Hepatocyte (in vitro differentiated cells): ENCODE results near the gene GALC. TPM values are rescaled to one million over a fixed set of nuclear protein-coding genes. Genes with fewer than 3 reads are reported as not detected.

Source experiments
- DNase-seq: peaks from one replicate; pipeline ENCODE4 v3.0.0-alpha.2; 2016; ENCODE audit warnings: low spot score
- H2AFZ ChIP-seq: fragments of 200-600 bp; sonication (generic); 2 replicates; pipeline ENCODE4 v1.6.0; 2016; ENCODE audit warnings: antibody characterized with exemption, mild to moderate bottlenecking
- H3K27ac ChIP-seq: fragments of 200-600 bp; sonication (generic); 2 replicates; pipeline ENCODE4 v1.5.1; 2016; ENCODE audit warnings: mild to moderate bottlenecking
- H3K27me3 ChIP-seq: fragments of 200-600 bp; sonication (generic); 2 replicates; pipeline ENCODE4 v1.6.1; 2016
- H3K36me3 ChIP-seq: fragments of 200-600 bp; sonication (generic); replicated peaks from 2 replicates; pipeline ENCODE4 v1.5.1; 2016; ENCODE audit warnings: low read depth; ENCODE audit not compliant: insufficient read depth
- H3K4me1 ChIP-seq: fragments of 200-600 bp; sonication (generic); 2 replicates; pipeline ENCODE4 v1.5.1; 2016; ENCODE audit warnings: mild to moderate bottlenecking, moderate library complexity; ENCODE audit not compliant: insufficient read depth
- H3K4me2 ChIP-seq: fragments of 200-600 bp; sonication (generic); 2 replicates; pipeline ENCODE4 v1.6.0; 2016
- H3K4me3 ChIP-seq: fragments of 200-600 bp; sonication (generic); 2 replicates; pipeline ENCODE4 v1.5.1; 2016; ENCODE audit warnings: mild to moderate bottlenecking
- H3K79me2 ChIP-seq: fragments of 200-600 bp; sonication (generic); 2 replicates; pipeline ENCODE4 v1.6.0; 2017; ENCODE audit warnings: mild to moderate bottlenecking
- H3K9me2 ChIP-seq: fragments of 200-600 bp; sonication (generic); replicated peaks from 2 replicates; pipeline ENCODE4 v1.6.0; 2017; ENCODE audit warnings: mild to moderate bottlenecking; ENCODE audit not compliant: insufficient read depth
- H3K9me3 ChIP-seq: fragments of 200-600 bp; sonication (generic); 2 replicates; pipeline ENCODE4 v1.5.1; 2016; ENCODE audit warnings: low read depth, mild to moderate bottlenecking
- H4K20me1 ChIP-seq: fragments of 200-600 bp; sonication (generic); 2 replicates; pipeline ENCODE4 v1.6.0; 2016; ENCODE audit warnings: mild to moderate bottlenecking; ENCODE audit not compliant: insufficient read depth, poor library complexity, severe bottlenecking
- EZH2 ChIP-seq: fragments of 200-600 bp; sonication (generic); IDR thresholded peaks from 2 replicates; pipeline ENCODE4 v1.6.1; 2016; ENCODE audit warnings: antibody characterized with exemption, mild to moderate bottlenecking, borderline replicate concordance
- EZH2phosphoT487 ChIP-seq: fragments of 200-600 bp; sonication (generic); IDR thresholded peaks from one replicate; pipeline ENCODE4 v1.6.1; 2018; ENCODE audit warnings: antibody characterized with exemption, mild to moderate bottlenecking, low read depth, moderate library complexity; ENCODE audit not compliant: unreplicated experiment, severe bottlenecking
- WGBS: methylation state at CpG from one replicate; pipeline ENCODE4 v1.1.6; 2016; ENCODE audit warnings: low lambda C conversion rate; ENCODE audit errors: missing lambda C conversion rate; 5-methylcytosine and 5-hydroxymethylcytosine counted together
- polyA plus RNA-seq: library from polyadenylated mRNA; unstranded; fragments of >200 nt; fragmentation: Nextera tagmentation; extraction: Ambion mirVana; gene quantifications from 2 replicates; pipeline ENCODE4 v1.2.1, GENCODE V29; 2016
- total RNA-seq: library from RNA; depleted of rRNA; stranded (reverse); fragments of >200 nt; gene quantifications from 2 replicates; pipeline ENCODE4 v1.2.3, GENCODE V29; 2014
- TF ChIP-seq, protein P1 (sequence below): fragments of 200-600 bp; sonication (generic); IDR thresholded peaks from 2 replicates; pipeline ENCODE4 v1.5.1; 2016; ENCODE audit warnings: antibody characterized with exemption, mild to moderate bottlenecking; ENCODE audit not compliant: poor library complexity

Gene GALC
- total and polyA plus RNA-seq, 2 experiments from 2014 or later = 23.0 to 47.5 TPM

- Histone ChIP-seq H3K36me3 (no peaks in the 10 kb centered on the region), H2AFZ (peak overlapping the region; percentile 24), H3K27ac (peak overlapping the region; percentile 93), H3K4me1 (peaks cover 40% of the 10 kb centered on the region), H3K9me3 (no peaks in the 10 kb centered on the region), H3K4me2 (peak overlapping the region; percentile 32), H3K79me2 (peaks cover 3% of the 10 kb centered on the region), H3K27me3 (no peaks in the 10 kb centered on the region), H3K4me3 (no peak overlapping the region), H3K9me2 (no peaks in the 10 kb centered on the region), H4K20me1 (no peaks in the 10 kb centered on the region)
- peak; percentile 8 for DNase-seq
- TF ChIP-seq EZH2 (no peak), EZH2phosphoT487 (no peak)
- TF ChIP-seq, protein P1, sequence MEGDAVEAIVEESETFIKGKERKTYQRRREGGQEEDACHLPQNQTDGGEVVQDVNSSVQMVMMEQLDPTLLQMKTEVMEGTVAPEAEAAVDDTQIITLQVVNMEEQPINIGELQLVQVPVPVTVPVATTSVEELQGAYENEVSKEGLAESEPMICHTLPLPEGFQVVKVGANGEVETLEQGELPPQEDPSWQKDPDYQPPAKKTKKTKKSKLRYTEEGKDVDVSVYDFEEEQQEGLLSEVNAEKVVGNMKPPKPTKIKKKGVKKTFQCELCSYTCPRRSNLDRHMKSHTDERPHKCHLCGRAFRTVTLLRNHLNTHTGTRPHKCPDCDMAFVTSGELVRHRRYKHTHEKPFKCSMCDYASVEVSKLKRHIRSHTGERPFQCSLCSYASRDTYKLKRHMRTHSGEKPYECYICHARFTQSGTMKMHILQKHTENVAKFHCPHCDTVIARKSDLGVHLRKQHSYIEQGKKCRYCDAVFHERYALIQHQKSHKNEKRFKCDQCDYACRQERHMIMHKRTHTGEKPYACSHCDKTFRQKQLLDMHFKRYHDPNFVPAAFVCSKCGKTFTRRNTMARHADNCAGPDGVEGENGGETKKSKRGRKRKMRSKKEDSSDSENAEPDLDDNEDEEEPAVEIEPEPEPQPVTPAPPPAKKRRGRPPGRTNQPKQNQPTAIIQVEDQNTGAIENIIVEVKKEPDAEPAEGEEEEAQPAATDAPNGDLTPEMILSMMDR = no peak
- 21% methylated on average over 6 of the region's 6 CpGs for WGBS
These were observed 2.7 kb upstream of the GALC start for GRCh38 chr14:87995500-87996290.

- DNase-seq = peak; percentile 33
- WGBS = 69% methylated on average over 6 of the region's 6 CpGs
- Histone ChIP-seq H3K27me3 (no peaks in the 10 kb centered on the region), H3K9me2 (no peaks in the 10 kb centered on the region), H3K36me3 (no peaks in the 10 kb centered on the region), H3K4me2 (peak overlapping the region; percentile 32), H4K20me1 (no peaks in the 10 kb centered on the region), H3K27ac (peak overlapping the region; percentile 93), H2AFZ (peak overlapping the region; percentile 24), H3K4me1 (peaks cover 40% of the 10 kb centered on the region), H3K4me3 (no peak overlapping the region), H3K9me3 (no peaks in the 10 kb centered on the region), H3K79me2 (peaks cover 3% of the 10 kb centered on the region)
- TF ChIP-seq, protein P1 = no peak
- TF ChIP-seq EZH2phosphoT487 = no peak
- no peak for TF ChIP-seq EZH2
These were observed 2.0 kb upstream of the GALC start for GRCh38 chr14:87994974-87995373.

DNA sequence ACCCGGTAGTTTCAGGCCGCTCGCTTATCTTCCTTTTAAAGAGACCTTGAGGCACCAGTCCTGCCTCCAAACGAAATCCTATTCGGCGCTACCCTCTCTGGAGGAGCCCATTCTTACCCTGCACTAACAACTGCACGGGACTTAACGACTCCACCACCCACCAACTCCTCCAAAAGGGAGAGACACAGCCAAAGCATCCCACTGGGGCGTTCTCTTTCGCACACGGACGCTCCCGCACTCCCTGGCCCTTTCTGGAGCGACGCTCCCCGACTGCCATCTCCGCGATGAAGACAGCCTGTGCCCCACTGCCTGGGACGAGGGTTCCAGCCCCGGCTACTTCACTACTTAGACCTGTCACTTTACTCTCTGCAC, 650 bp downstream of the GALC start:
- TF ChIP-seq EZH2 = no peak
- TF ChIP-seq, protein P1 = no peak
- TF ChIP-seq EZH2phosphoT487 = no peak
- peak overlapping the region; percentile 46 for H3K4me3 ChIP-seq
- H3K4me1 ChIP-seq = peaks cover 38% of the 10 kb centered on the region
- H3K4me2 ChIP-seq = peak overlapping the region; percentile 88
- no peaks in the 10 kb centered on the region for H3K27me3 ChIP-seq
- no peak for DNase-seq
- H3K27ac ChIP-seq = peak overlapping the region; percentile 93
- 8% methylated on average over 19 of the region's 20 CpGs for WGBS
- no peaks in the 10 kb centered on the region for H4K20me1 ChIP-seq
- no peaks in the 10 kb centered on the region for H3K9me2 ChIP-seq
- H3K9me3 ChIP-seq = no peaks in the 10 kb centered on the region
- H3K36me3 ChIP-seq = no peaks in the 10 kb centered on the region
- peaks cover 7% of the 10 kb centered on the region for H3K79me2 ChIP-seq
- peak overlapping the region; percentile 88 for H2AFZ ChIP-seq
